ELF-1 (cell line): ENCODE results near the gene URM1.
A peak's percentile ranks its signal among the peaks of the same experiment; 100 is the strongest.

Experiments used
- DNase-seq: peaks from one replicate; pipeline ENCODE4 v3.0.0-alpha.2; 2016; ENCODE audit warnings: low read depth, low spot score

URM1 gene

DNA sequence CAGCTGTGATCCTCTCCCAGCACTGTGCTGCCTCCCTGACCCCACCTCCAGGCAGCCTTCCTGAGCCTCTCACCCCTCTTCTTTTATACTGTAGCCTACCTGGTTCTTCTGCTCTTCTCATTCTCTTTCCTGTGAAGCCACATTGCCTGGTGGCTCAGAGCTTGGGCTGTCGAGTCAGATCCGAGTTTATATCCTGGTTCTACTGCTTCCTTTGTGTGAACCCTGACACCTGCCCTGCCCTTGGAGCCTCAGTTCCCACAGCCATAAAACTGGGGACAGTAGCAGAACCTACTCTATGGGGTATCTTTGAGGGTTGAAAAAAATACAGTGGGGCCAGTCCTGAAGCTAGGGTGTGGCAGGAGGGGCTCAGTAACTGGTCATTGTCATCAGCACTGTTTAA lies 22.0 kb upstream of the URM1 start:
- no peak for DNase-seq

DNA sequence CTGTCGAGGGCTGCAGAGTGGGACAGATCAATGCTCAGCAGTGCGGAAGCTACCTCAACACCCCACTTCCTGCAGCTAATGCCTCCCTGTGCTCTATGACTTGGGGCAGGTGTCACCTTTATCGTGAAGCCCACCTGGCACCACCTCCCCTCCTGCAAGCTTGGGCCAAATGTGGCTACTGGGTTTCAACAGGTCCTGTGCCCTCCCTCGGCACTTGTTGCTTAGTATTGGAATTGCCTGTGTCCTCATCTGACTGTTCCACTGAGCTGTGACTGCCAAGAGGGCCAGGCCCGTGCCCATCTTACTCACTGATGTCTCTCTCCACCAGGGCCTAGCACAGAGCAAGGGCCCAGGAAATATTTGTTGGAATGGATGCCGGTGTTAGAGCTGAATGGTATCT lies 21.4 kb upstream of the URM1 start:
- DNase-seq = no peak

- DNase-seq = no peak
Observed at GRCh38 chr9:128355451-128355850, 15.7 kb upstream of the URM1 start.

DNA sequence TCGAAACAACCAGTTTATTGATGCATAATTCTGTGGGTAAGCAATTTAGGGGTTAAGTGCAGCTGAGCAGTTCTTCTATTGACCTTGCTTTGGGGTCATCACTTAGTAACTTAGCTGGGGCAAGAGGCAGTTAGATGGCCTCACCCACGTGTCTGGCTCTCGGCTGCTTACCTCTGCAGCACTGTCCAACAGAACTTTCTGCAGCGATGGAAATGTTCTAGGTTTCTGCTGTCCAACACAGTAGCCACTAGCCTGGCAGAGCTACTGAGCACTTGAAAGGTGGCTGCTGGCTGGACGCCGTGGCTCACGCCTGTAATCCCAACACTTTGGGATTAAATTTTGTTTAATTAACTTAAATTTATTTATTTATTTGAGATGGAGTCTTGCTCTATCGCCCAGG lies 13.1 kb upstream of the URM1 start:
- no peak for DNase-seq

- DNase-seq = no peak
Observed at GRCh38 chr9:128358861-128359260, 12.3 kb upstream of the URM1 start.

DNA sequence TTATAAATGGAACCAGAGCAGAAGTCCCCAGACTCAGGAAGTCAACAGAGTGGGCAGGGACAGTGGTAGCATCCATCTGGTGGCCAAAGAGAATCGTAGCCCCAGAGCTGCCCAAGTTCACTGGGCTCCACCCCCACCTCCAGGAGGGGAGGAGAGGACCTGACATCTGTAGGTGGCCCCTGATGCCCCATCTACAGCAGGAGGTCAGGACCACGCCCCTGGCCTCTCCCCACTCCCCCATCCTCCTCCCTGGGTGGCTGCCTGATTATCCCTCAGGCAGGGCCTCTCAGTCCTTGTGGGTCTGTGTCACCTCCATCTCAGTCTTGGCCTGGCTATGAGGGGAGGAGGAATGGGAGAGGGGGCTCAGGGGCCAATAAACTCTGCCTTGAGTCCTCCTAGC lies 10.3 kb upstream of the URM1 start:
- DNase-seq = no peak

GRCh38 chr9:128361296-128361985 lies 9.7 kb upstream of the URM1 start:
- no peak for DNase-seq

- peak; percentile 94 for DNase-seq
Observed at GRCh38 chr9:128361986-128362646, 9.1 kb upstream of the URM1 start.

- no peak for DNase-seq
Observed at GRCh38 chr9:128362774-128363173, 8.4 kb upstream of the URM1 start.

DNA sequence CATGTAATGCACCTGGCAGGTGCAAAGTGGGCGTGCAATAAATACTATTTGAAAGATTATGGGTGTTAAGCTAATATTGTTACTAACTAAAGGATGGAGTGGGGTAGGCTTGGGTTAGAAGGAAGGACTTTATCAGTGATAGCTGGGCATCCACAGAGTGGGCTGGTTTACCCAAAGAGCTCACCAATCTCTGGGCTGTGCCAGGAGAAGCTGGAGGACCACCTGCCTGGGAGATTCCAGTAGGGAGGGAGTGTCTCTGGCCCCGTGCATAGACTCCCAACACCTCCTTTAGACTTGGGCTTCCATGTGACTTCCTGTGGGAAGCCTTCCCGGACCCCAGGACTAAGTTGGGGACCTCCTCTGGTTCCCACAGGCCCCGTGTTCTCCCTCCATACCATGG lies 5.6 kb upstream of the URM1 start:
- DNase-seq = no peak

GRCh38 chr9:128369024-128369706 lies 2.0 kb upstream of the URM1 start:
- no peak for DNase-seq

GRCh38 chr9:128370367-128370751 lies 815 bp upstream of the URM1 start:
- DNase-seq = peak; percentile 30

- no peak for DNase-seq
Observed at GRCh38 chr9:128371630-128372117, 500 bp downstream of the URM1 start.

GRCh38 chr9:128372188-128372641 lies 1.0 kb downstream of the URM1 start:
- DNase-seq = no peak

GRCh38 chr9:128372784-128373183 lies 1.6 kb downstream of the URM1 start:
- no peak for DNase-seq

- DNase-seq = no peak
Observed at GRCh38 chr9:128374221-128374675, 3.1 kb downstream of the URM1 start.

DNA sequence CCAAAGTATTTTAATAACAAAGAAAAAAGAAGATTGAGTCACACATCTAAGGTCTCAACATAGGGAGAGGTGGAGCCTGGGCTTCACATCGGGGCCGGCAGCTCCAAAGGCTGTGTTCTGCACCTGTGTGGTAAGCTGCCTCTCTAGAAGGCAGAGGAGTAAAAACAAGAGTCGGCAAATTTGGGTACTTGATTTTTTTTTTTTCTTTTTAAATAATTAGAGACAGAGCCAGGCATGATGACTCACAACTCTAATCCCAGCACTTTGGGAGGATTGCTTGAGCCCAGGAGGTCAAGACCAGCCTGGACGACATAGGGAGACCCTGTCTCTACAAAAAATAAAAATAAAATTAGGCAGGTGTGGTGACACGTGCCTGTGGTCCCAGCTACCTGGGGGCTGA lies 4.7 kb downstream of the URM1 start:
- no peak for DNase-seq

DNA sequence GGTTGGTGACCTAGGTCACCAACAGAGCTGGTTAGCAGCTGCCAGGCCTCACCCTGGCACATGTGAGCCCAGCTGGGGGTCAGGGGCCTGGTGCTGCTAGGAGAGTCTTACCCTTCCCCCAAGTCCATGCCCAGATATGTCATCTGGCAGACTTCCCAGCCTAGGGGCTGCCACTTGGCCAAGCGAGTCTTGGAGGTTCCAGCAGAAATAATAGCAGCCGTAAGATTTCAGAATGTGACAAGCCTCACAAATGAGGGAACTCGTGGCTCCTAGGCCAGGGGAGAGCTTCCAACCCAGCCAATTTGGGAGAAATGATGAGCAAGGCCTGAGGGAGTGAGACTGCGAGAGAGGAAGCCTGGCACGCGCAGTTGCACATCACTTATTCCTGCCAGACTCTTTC lies 11.1 kb downstream of the URM1 start:
- DNase-seq = no peak

- DNase-seq = peak; percentile 87
Observed at GRCh38 chr9:128383007-128383753, 12.0 kb downstream of the URM1 start.

DNA sequence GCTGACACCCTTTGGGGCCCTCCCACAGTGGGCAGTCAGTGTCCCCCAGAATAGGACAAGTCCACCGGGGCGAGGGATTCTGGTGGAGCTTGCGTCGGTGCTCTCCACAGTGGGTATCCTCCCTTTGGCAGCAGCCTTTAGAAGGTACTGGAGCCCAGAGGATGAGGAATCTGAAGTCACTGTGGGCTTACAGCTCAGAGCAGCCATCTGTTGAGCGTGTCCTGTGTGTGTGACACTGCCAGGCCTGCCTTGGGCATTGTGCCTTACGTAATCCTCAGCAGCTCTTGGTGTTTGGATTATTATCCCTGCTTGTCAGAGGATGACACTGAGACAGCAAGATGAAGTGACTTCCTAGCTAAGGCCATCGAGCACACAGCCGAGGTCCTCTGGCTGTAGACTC lies 12.6 kb downstream of the URM1 start:
- DNase-seq = no peak

GRCh38 chr9:128384801-128385495 lies 13.8 kb downstream of the URM1 start:
- no peak for DNase-seq
